GM23248 (cell line): ENCODE results near the gene KDM1B. TPM values are rescaled to one million over a fixed set of nuclear protein-coding genes. Genes with fewer than 3 reads are reported as not detected.

ENCODE experiments used
- DNase-seq: peaks from one replicate; pipeline ENCODE4 v3.0.0-alpha.2; 2015
- H2AFZ ChIP-seq: fragments of 200-600 bp; sonication (generic); 2 replicates; pipeline ENCODE4 v1.6.1; 2016; ENCODE audit warnings: antibody characterized with exemption
- H3F3A ChIP-seq: fragments of 200-600 bp; sonication (generic); 2 replicates; pipeline ENCODE4 v1.6.1; 2016; ENCODE audit warnings: mild to moderate bottlenecking, antibody characterized with exemption, mixed run types; ENCODE audit not compliant: insufficient read depth
- H3K27ac ChIP-seq: fragments of 200-600 bp; sonication (generic); 2 replicates; pipeline ENCODE4 v1.5.1; 2016; ENCODE audit warnings: mild to moderate bottlenecking
- H3K27me3 ChIP-seq: fragments of 200-600 bp; sonication (generic); replicated peaks from 2 replicates; pipeline ENCODE4 v1.6.1; 2016; ENCODE audit warnings: mild to moderate bottlenecking; ENCODE audit not compliant: insufficient read depth
- H3K36me3 ChIP-seq: fragments of 200-600 bp; sonication (generic); 2 replicates; pipeline ENCODE4 v1.6.1; 2016; ENCODE audit warnings: low read depth, mild to moderate bottlenecking
- H3K4me1 ChIP-seq: fragments of 200-600 bp; sonication (generic); 2 replicates; pipeline ENCODE4 v1.6.1; 2016; ENCODE audit warnings: mild to moderate bottlenecking; ENCODE audit not compliant: insufficient read depth
- H3K4me2 ChIP-seq: fragments of 200-600 bp; sonication (generic); one replicate; pipeline ENCODE4 v1.6.1; 2016; ENCODE audit warnings: mild to moderate bottlenecking; ENCODE audit not compliant: unreplicated experiment
- H3K4me3 ChIP-seq: fragments of 200-600 bp; sonication (generic); 2 replicates; pipeline ENCODE4 v1.5.1; 2016; ENCODE audit warnings: mild to moderate bottlenecking
- H3K79me2 ChIP-seq: fragments of 200-600 bp; sonication (generic); 2 replicates; pipeline ENCODE4 v1.6.1; 2016; ENCODE audit warnings: mild to moderate bottlenecking; ENCODE audit not compliant: insufficient read depth
- H3K9ac ChIP-seq: fragments of 200-600 bp; sonication (generic); 2 replicates; pipeline ENCODE4 v1.6.1; 2016; ENCODE audit warnings: mild to moderate bottlenecking
- H3K9me2 ChIP-seq: fragments of 200-600 bp; sonication (generic); 2 replicates; pipeline ENCODE4 v1.6.1; 2016; ENCODE audit warnings: mixed run types, mild to moderate bottlenecking, moderate library complexity; ENCODE audit not compliant: insufficient read depth
- H3K9me3 ChIP-seq: fragments of 200-600 bp; sonication (generic); one replicate; pipeline ENCODE4 v1.6.1; 2017; ENCODE audit warnings: low read depth
- H4K20me1 ChIP-seq: fragments of 200-600 bp; sonication (generic); 2 replicates; pipeline ENCODE4 v1.6.0; 2016; ENCODE audit not compliant: insufficient read depth
- EZH2 ChIP-seq: fragments of 200-600 bp; sonication (generic); IDR thresholded peaks from 2 replicates; pipeline ENCODE4 v1.6.1; 2018; ENCODE audit warnings: antibody characterized with exemption, mild to moderate bottlenecking; ENCODE audit not compliant: insufficient read depth, poor library complexity, severe bottlenecking
- EZH2phosphoT487 ChIP-seq: fragments of 200-600 bp; sonication (generic); IDR thresholded peaks from 2 replicates; pipeline ENCODE4 v1.6.1; 2018; ENCODE audit warnings: antibody characterized with exemption, moderate library complexity, mild to moderate bottlenecking, low read depth; ENCODE audit not compliant: insufficient read depth
- WGBS, 2 experiments: methylation state at CpG; one replicate each; pipeline ENCODE4 v1.1.6; 2015 to 2017; ENCODE audit warnings: low lambda C conversion rate in 2 of 2, low coverage in 1 of 2; ENCODE audit errors: missing lambda C conversion rate in 2 of 2; 5-methylcytosine and 5-hydroxymethylcytosine counted together
- in situ Hi-C: fragments of 300-500 bp; cut with MboI; formaldehyde crosslinking; loops from 2 replicates; pipeline ENCODE4 v1.15.0; 2020
- polyA plus RNA-seq: library from polyadenylated mRNA; unstranded; fragments of >200 nt; fragmentation: Nextera tagmentation; extraction: Ambion mirVana; gene quantifications from 2 replicates; pipeline ENCODE4 v1.2.1, GENCODE V29; 2016
- total RNA-seq: library from RNA; depleted of rRNA; stranded (reverse); fragments of >200 nt; shearing (Covaris generic); gene quantifications from 2 replicates; pipeline ENCODE4 v1.2.3, GENCODE V29; 2014

The KDM1B gene
- total and polyA plus RNA-seq, 2 experiments from 2014 or later, result 10.2 to 16.0 TPM

- peaks cover 99% of the 10 kb centered on the region for H3K79me2 ChIP-seq
- no peak overlapping the region for H3K4me2 ChIP-seq
- TF ChIP-seq EZH2phosphoT487, result no peak
- no peak for TF ChIP-seq EZH2
- no peak overlapping the region for H3K4me3 ChIP-seq
- H3K27ac ChIP-seq, result no peak overlapping the region
- H3K4me1 ChIP-seq, result no peaks in the 10 kb centered on the region
- in situ Hi-C loops, result no loop called here
- no peaks in the 10 kb centered on the region for H3K27me3 ChIP-seq
- no peaks in the 10 kb centered on the region for H3K9me2 ChIP-seq
- H3K9ac ChIP-seq, result no peak overlapping the region
- no peaks in the 10 kb centered on the region for H4K20me1 ChIP-seq
- no peak overlapping the region for H2AFZ ChIP-seq
- H3F3A ChIP-seq, result 0 out of 2 replicates have a peak, but pooled peaks cover 5% of the 10 kb centered on the region
- no peak for DNase-seq
- H3K36me3 ChIP-seq, result peaks cover 41% of the 10 kb centered on the region
- 89 to 92% methylated on average over 4 of the region's 4 CpGs for WGBS, 2 experiments
- H3K9me3 ChIP-seq, result no peaks in the 10 kb centered on the region
These were observed 94.0 kb downstream of the KDM1B start for GRCh38 chr6:18249271-18249670.

GRCh38 chr6:18253635-18254034, 98.4 kb downstream of the KDM1B start:
- Histone ChIP-seq H3K27ac (no peak overlapping the region), H3F3A (no peaks in the 10 kb centered on the region), H3K79me2 (peaks cover 100% of the 10 kb centered on the region), H3K27me3 (no peaks in the 10 kb centered on the region), H3K9ac (no peak overlapping the region), H3K4me2 (no peak overlapping the region), H2AFZ (no peak overlapping the region), H3K9me2 (no peaks in the 10 kb centered on the region), H3K36me3 (peaks cover 50% of the 10 kb centered on the region), H3K4me3 (no peak overlapping the region), H4K20me1 (no peaks in the 10 kb centered on the region), H3K9me3 (no peaks in the 10 kb centered on the region), H3K4me1 (no peaks in the 10 kb centered on the region)
- no peak for DNase-seq
- in situ Hi-C loops, result no loop called here
- TF ChIP-seq EZH2 (no peak), EZH2phosphoT487 (no peak)
- 98% methylated on average over 5 of the region's 5 CpGs for WGBS, 2 experiments

DNA sequence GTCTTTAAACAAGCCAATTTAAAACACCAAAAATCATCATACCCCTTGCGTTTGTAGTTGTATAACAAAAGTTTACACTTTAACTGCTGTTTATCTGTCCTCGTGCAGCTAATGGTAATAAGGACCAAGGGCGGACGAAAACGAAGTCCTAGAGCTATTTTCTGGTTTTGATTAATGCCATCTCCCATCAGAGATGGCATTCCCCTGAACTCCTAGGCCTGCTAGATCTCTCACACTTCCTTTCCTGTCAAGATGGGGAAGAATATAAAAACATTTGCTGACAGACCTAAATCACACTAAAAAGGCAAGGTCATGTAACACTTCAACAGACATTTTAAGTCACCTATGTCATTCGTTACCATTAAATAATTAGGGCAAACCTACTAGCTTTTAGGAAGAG, 99.6 kb downstream of the KDM1B start:
- no peaks in the 10 kb centered on the region for H4K20me1 ChIP-seq
- H3K9ac ChIP-seq, result no peak overlapping the region
- H2AFZ ChIP-seq, result no peak overlapping the region
- in situ Hi-C loops, result no loop called here
- no peak overlapping the region for H3K4me2 ChIP-seq
- H3K27ac ChIP-seq, result no peak overlapping the region
- H3K27me3 ChIP-seq, result no peaks in the 10 kb centered on the region
- peaks cover 39% of the 10 kb centered on the region for H3K36me3 ChIP-seq
- H3F3A ChIP-seq, result peaks cover 5% of the 10 kb centered on the region; the same call in 1 of the 2 replicates
- H3K9me2 ChIP-seq, result no peaks in the 10 kb centered on the region
- peaks cover 100% of the 10 kb centered on the region for H3K79me2 ChIP-seq
- WGBS, 2 experiments, result 83 to 94% methylated on average over 6 of the region's 6 CpGs
- peaks cover under 1% of the 10 kb centered on the region; the same call in 1 of the 2 replicates for H3K4me1 ChIP-seq
- no peaks in the 10 kb centered on the region for H3K9me3 ChIP-seq
- no peak for DNase-seq
- no peak overlapping the region for H3K4me3 ChIP-seq
- TF ChIP-seq EZH2phosphoT487 (no peak), EZH2 (no peak)

DNA sequence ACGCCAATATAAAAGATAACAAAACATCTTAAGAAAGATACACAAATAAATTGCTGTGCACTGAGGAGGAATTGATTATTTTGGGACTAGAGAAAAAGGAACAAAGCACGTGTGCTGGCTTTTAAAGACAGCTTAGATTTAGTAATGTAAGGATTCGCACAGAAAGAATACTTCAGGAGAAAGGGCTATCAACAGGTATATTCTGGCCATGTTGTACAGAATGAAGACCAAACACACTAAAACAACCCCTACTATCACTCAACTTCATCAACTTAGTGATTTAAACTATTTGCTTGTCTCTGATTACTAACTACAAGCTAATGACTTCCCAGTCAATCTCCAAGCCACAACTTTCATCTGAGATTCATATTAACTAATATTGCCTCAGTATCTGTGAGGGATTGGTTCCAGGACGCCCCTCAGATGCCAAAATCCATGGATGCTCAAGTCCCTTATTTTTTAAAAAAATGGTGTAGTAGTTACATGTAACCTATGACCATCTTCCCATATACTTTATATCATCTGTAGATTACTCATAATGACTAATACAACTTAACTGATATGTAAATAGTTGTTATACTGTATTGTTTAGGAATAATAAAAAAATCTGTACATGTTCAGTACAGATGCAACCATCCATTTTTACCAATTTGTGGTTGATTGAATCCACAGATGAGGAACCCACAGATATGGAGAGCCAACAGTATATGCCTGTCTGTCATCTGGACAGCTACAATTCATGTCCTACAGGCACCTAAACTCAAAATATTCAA, 104.6 kb downstream of the KDM1B start:
- WGBS, 2 experiments, result 83 to 86% methylated on average over 4 of the region's 4 CpGs
- peaks cover 19% of the 10 kb centered on the region for H3F3A ChIP-seq
- TF ChIP-seq EZH2phosphoT487 (no peak), EZH2 (no peak)
- H3K79me2 ChIP-seq, result peaks cover 92% of the 10 kb centered on the region
- no peaks in the 10 kb centered on the region for H3K27me3 ChIP-seq
- in situ Hi-C loops, result no loop called here
- DNase-seq, result peak; percentile 48
- peak overlapping the region; percentile 56 for H3K9ac ChIP-seq
- peak overlapping the region; percentile 75 for H3K27ac ChIP-seq
- H3K36me3 ChIP-seq, result peaks cover 30% of the 10 kb centered on the region
- peak overlapping the region; percentile 78 for H3K4me3 ChIP-seq
- H3K4me2 ChIP-seq, result peak overlapping the region; percentile 78
- no peak overlapping the region for H2AFZ ChIP-seq
- no peaks in the 10 kb centered on the region for H4K20me1 ChIP-seq
- H3K9me2 ChIP-seq, result no peaks in the 10 kb centered on the region
- H3K9me3 ChIP-seq, result no peaks in the 10 kb centered on the region
- peaks cover 31% of the 10 kb centered on the region for H3K4me1 ChIP-seq
